MM.1S (cell line): ENCODE results near the gene ANAPC16.

Experiments used
- DNase-seq: peaks from one replicate; pipeline ENCODE4 v3.0.0-alpha.2; 2015
- H2AFZ ChIP-seq: fragments of 300-600 bp; sonication (generic); 2 replicates; pipeline ENCODE4 v1.6.0; 2016; ENCODE audit warnings: antibody characterized with exemption, low read length
- H3F3A ChIP-seq: fragments of 300-600 bp; sonication (generic); 2 replicates; pipeline ENCODE4 v1.6.1; 2016; ENCODE audit warnings: mild to moderate bottlenecking, antibody characterized with exemption, low read length, moderate library complexity, mixed read lengths; ENCODE audit not compliant: insufficient read depth
- H3K27ac ChIP-seq: fragments of 300-600 bp; sonication (generic); 2 replicates; pipeline ENCODE4 v1.5.1; 2016; ENCODE audit warnings: mild to moderate bottlenecking, low read length
- H3K27me3 ChIP-seq: fragments of 300-600 bp; sonication (generic); replicated peaks from 2 replicates; pipeline ENCODE4 v1.6.0; 2016; ENCODE audit warnings: low read length; ENCODE audit not compliant: insufficient read depth
- H3K36me3 ChIP-seq: fragments of 300-600 bp; sonication (generic); replicated peaks from 2 replicates; pipeline ENCODE4 v1.6.1; 2016; ENCODE audit warnings: mild to moderate bottlenecking, low read length, mixed read lengths; ENCODE audit not compliant: insufficient read depth
- H3K4me1 ChIP-seq: fragments of 300-600 bp; sonication (generic); 2 replicates; pipeline ENCODE4 v1.6.1; 2016; ENCODE audit warnings: low read length, mixed read lengths
- H3K4me2 ChIP-seq: fragments of 300-600 bp; sonication (generic); 2 replicates; pipeline ENCODE4 v1.6.0; 2016; ENCODE audit warnings: low read depth, low read length
- H3K4me3 ChIP-seq: fragments of 300-600 bp; sonication (generic); 2 replicates; pipeline ENCODE4 v1.5.1; 2016; ENCODE audit warnings: low read length, mixed read lengths
- H3K79me2 ChIP-seq: fragments of 300-600 bp; sonication (generic); 2 replicates; pipeline ENCODE4 v1.6.1; 2016; ENCODE audit warnings: mixed run types, low read length, mixed read lengths
- H3K9ac ChIP-seq: fragments of 300-600 bp; sonication (generic); 2 replicates; pipeline ENCODE4 v1.6.1; 2016; ENCODE audit warnings: low read length, mixed read lengths
- H3K9me2 ChIP-seq: fragments of 300-600 bp; sonication (generic); replicated peaks from 2 replicates; pipeline ENCODE4 v1.6.1; 2016; ENCODE audit warnings: mild to moderate bottlenecking, low read length, mixed read lengths; ENCODE audit not compliant: insufficient read depth
- H3K9me3 ChIP-seq: fragments of 300-600 bp; sonication (generic); replicated peaks from 2 replicates; pipeline ENCODE4 v1.6.1; 2016; ENCODE audit warnings: mild to moderate bottlenecking, low read length, mixed read lengths; ENCODE audit not compliant: insufficient read depth
- H4K20me1 ChIP-seq: fragments of 300-600 bp; sonication (generic); 2 replicates; pipeline ENCODE4 v1.6.1; 2016; ENCODE audit warnings: mild to moderate bottlenecking, low read length, moderate library complexity, mixed read lengths; ENCODE audit not compliant: insufficient read depth
- EZH2 ChIP-seq: fragments of 300-600 bp; sonication (generic); optimal IDR thresholded peaks from 2 replicates; pipeline ENCODE3; 2017; ENCODE audit warnings: low read depth, mild to moderate bottlenecking, antibody characterized with exemption, low read length, mixed read lengths
- EZH2phosphoT487 ChIP-seq: fragments of 300-600 bp; sonication (generic); IDR thresholded peaks from 2 replicates; pipeline ENCODE4 v1.6.1; 2018; ENCODE audit warnings: antibody characterized with exemption, low read length
- TF ChIP-seq, protein P1 (sequence below): fragments of 300-600 bp; sonication (generic); IDR thresholded peaks from 2 replicates; pipeline ENCODE4 v1.5.1; 2016; ENCODE audit warnings: antibody characterized with exemption, low read length, mixed read lengths

Gene ANAPC16

DNA sequence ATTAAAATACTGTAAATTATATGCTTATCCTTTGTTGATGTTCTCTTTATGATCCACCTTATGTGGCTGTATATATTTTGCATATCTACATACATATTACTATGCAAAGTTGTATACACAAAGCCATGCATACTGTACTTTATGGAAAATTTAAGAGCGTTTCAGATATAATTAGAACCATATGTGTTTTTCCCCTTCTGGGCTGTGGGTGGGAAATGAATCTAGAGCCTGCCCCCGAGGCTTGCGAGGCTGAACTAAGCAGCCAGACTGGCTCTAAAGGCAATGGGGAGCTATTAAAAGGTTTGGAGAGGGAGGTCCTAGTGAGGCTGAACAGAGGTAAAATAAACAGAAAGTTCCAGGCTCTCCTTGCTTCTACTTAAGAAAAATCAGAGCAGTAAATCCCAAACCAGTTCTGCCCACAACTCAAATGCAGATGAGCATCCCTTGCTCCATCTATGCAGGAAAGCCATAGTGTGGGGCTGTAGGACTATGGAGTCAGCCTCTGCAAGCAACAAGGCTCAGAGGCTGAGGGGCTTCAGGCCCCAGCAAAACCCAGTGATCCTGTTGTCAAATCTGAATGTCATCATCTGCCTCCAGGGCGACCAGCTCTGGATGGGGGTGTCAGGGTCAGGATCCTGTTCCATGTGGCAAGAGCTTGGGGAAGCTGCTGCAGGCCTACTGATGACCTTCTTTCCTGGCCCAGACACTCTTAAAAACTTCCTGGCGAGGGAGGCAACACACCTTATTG, 43.9 kb downstream of the ANAPC16 start:
- Histone ChIP-seq H4K20me1 (no peaks in the 10 kb centered on the region), H3K9me2 (no peaks in the 10 kb centered on the region), H3K9ac (peak overlapping the region; percentile 83), H3K4me2 (peak overlapping the region; percentile 97; the same call in 1 of the 2 replicates), H3K9me3 (no peaks in the 10 kb centered on the region), H3F3A (peaks cover 53% of the 10 kb centered on the region), H3K4me3 (no peak overlapping the region), H3K79me2 (no peaks in the 10 kb centered on the region), H3K27me3 (no peaks in the 10 kb centered on the region), H3K4me1 (peaks cover 77% of the 10 kb centered on the region), H2AFZ (peak overlapping the region; percentile 71), H3K27ac (peak overlapping the region; percentile 99), H3K36me3 (no peaks in the 10 kb centered on the region)
- TF ChIP-seq EZH2phosphoT487: no peak
- no peak for TF ChIP-seq EZH2
- TF ChIP-seq, protein P1, sequence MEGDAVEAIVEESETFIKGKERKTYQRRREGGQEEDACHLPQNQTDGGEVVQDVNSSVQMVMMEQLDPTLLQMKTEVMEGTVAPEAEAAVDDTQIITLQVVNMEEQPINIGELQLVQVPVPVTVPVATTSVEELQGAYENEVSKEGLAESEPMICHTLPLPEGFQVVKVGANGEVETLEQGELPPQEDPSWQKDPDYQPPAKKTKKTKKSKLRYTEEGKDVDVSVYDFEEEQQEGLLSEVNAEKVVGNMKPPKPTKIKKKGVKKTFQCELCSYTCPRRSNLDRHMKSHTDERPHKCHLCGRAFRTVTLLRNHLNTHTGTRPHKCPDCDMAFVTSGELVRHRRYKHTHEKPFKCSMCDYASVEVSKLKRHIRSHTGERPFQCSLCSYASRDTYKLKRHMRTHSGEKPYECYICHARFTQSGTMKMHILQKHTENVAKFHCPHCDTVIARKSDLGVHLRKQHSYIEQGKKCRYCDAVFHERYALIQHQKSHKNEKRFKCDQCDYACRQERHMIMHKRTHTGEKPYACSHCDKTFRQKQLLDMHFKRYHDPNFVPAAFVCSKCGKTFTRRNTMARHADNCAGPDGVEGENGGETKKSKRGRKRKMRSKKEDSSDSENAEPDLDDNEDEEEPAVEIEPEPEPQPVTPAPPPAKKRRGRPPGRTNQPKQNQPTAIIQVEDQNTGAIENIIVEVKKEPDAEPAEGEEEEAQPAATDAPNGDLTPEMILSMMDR: no peak
- no peak for DNase-seq

GRCh38 chr10:72260239-72260975, 44.6 kb downstream of the ANAPC16 start:
- no peaks in the 10 kb centered on the region for H3K9me2 ChIP-seq
- H4K20me1 ChIP-seq: no peaks in the 10 kb centered on the region
- H3K27ac ChIP-seq: peak overlapping the region; percentile 99
- no peaks in the 10 kb centered on the region for H3K79me2 ChIP-seq
- H3K4me2 ChIP-seq: peak overlapping the region; percentile 97
- peak overlapping the region; percentile 70 for H3K4me3 ChIP-seq
- H3K36me3 ChIP-seq: no peaks in the 10 kb centered on the region
- H2AFZ ChIP-seq: peak overlapping the region; percentile 71
- H3K4me1 ChIP-seq: peaks cover 72% of the 10 kb centered on the region
- peak overlapping the region; percentile 83 for H3K9ac ChIP-seq
- DNase-seq: peak; percentile 92
- no peaks in the 10 kb centered on the region for H3K9me3 ChIP-seq
- H3K27me3 ChIP-seq: no peaks in the 10 kb centered on the region
- no peak for TF ChIP-seq EZH2phosphoT487
- no peak for TF ChIP-seq EZH2
- TF ChIP-seq, protein P1: no peak
- peaks cover 53% of the 10 kb centered on the region for H3F3A ChIP-seq

- no peaks in the 10 kb centered on the region for H4K20me1 ChIP-seq
- H3K4me1 ChIP-seq: peaks cover 67% of the 10 kb centered on the region
- H3K9ac ChIP-seq: peak overlapping the region; percentile 83
- no peaks in the 10 kb centered on the region for H3K79me2 ChIP-seq
- TF ChIP-seq, protein P1: peak; percentile 13; the same call in 1 of the 2 replicates
- TF ChIP-seq EZH2phosphoT487: no peak
- peak overlapping the region; percentile 99 for H3K27ac ChIP-seq
- H3K9me3 ChIP-seq: no peaks in the 10 kb centered on the region
- no peaks in the 10 kb centered on the region for H3K9me2 ChIP-seq
- H3K4me3 ChIP-seq: peak overlapping the region; percentile 70
- peaks cover 49% of the 10 kb centered on the region for H3F3A ChIP-seq
- no peaks in the 10 kb centered on the region for H3K36me3 ChIP-seq
- no peaks in the 10 kb centered on the region for H3K27me3 ChIP-seq
- H3K4me2 ChIP-seq: peak overlapping the region; percentile 97
- H2AFZ ChIP-seq: peak overlapping the region; percentile 57
- DNase-seq: peak; percentile 82
Observed at GRCh38 chr10:72260976-72261783, 45.4 kb downstream of the ANAPC16 start.
